Midbrain (tissue), 1 donor: ENCODE data around the gene LSM14B.
"Not testable (repeated sequence)": the region's sequence is repeated elsewhere in the genome, so short reads cannot be mapped to it uniquely, and the experiment has no call there.

Experiments
- DNase-seq: peaks from one replicate; lab custom pipeline; 2025; lab: John Stamatoyannopoulos, UW

Gene LSM14B

GRCh38 chr20:62147125-62147524 is 24.9 kb downstream of the LSM14B start:
- DNase-seq: no peak

- DNase-seq: no peak
Measured at GRCh38 chr20:62147528-62147927, 25.3 kb downstream of the LSM14B start.

GRCh38 chr20:62148383-62148782 is 26.1 kb downstream of the LSM14B start:
- not testable (repeated sequence) for DNase-seq

- no peak for DNase-seq
Measured at GRCh38 chr20:62148908-62149314, 26.6 kb downstream of the LSM14B start.

GRCh38 chr20:62149532-62150309 is 27.4 kb downstream of the LSM14B start:
- peak; percentile 0 for DNase-seq

GRCh38 chr20:62150310-62150575 is 28.0 kb downstream of the LSM14B start:
- no peak for DNase-seq

- DNase-seq: no peak
Measured at GRCh38 chr20:62151225-62151624, 28.9 kb downstream of the LSM14B start.

GRCh38 chr20:62151835-62152364 is 29.6 kb downstream of the LSM14B start:
- DNase-seq: no peak

GRCh38 chr20:62155428-62156253 is 33.4 kb downstream of the LSM14B start:
- no peak for DNase-seq

GRCh38 chr20:62156254-62156556 is 33.9 kb downstream of the LSM14B start:
- DNase-seq: no peak

- DNase-seq: peak; percentile 50
Measured at GRCh38 chr20:62156592-62157386, 34.5 kb downstream of the LSM14B start.

- no peak for DNase-seq
Measured at GRCh38 chr20:62157387-62158087, 35.3 kb downstream of the LSM14B start.

GRCh38 chr20:62158088-62158400 is 35.8 kb downstream of the LSM14B start:
- DNase-seq: no peak

GRCh38 chr20:62158541-62158940 is 36.3 kb downstream of the LSM14B start:
- DNase-seq: no peak

GRCh38 chr20:62159052-62159451 is 36.8 kb downstream of the LSM14B start:
- no peak for DNase-seq

- no peak for DNase-seq
Measured at GRCh38 chr20:62159839-62160238, 37.6 kb downstream of the LSM14B start.

- no peak for DNase-seq
Measured at GRCh38 chr20:62160253-62160652, 38.0 kb downstream of the LSM14B start.

- DNase-seq: no peak
Measured at GRCh38 chr20:62160876-62161275, 38.6 kb downstream of the LSM14B start.

- DNase-seq: no peak
Measured at GRCh38 chr20:62161347-62161746, 39.1 kb downstream of the LSM14B start.

- no peak for DNase-seq
Measured at GRCh38 chr20:62162765-62163484, 40.6 kb downstream of the LSM14B start.

GRCh38 chr20:62163485-62163865 is 41.2 kb downstream of the LSM14B start:
- DNase-seq: no peak
